SU-DHL-6 (cell line): ENCODE results near the gene PTP4A1.

Experiments
- EZH2phosphoT487 ChIP-seq: fragments of 200-600 bp; sonication (generic), shearing (Covaris generic); conservative IDR thresholded peaks from 2 replicates; pipeline ENCODE4 v1.6.1; 2018; ENCODE audit warnings: mild to moderate bottlenecking, antibody characterized with exemption, low read length, moderate library complexity, mixed read lengths
- TF ChIP-seq, protein P1 (sequence below): fragments of 200-600 bp; sonication (generic); IDR thresholded peaks from one replicate; pipeline ENCODE4 v1.5.1; 2017; ENCODE audit warnings: antibody characterized with exemption, mild to moderate bottlenecking, low read length, moderate library complexity; ENCODE audit not compliant: insufficient read depth, poor library complexity, severe bottlenecking

DNA sequence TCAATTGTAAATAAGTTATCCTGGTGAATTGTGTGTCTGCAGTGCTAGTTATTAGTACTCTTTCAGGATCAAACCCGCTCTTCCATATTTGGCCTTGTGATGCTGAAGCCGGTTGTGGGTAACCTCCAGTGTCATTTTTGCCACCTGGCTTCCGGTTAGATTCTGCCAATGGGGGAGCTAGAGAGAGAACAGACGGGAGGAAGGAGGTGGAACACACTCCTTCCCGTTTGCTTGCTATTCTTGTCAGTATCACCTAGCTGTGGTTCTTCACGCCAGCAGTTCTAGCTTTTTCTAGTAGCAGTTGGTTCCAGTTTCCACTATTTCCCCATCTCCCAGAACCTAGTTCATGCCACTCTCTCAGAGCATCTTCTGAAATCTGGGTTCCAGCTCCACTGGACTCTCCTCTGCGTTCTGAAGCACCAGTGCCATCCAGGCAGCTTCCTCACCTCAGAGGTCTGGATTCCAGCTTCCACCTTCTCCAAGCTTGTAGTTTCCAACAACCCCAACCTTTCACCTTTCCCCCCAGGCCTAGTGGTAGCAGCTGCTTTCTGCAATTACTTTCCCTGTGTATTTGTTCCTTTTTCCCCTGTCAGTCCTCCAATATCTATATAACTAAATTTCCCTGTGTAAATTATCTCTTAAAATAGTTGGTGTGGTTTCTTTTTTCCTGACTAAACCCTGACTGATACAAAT, 46.9 kb upstream of the PTP4A1 start:
- TF ChIP-seq, protein P1, sequence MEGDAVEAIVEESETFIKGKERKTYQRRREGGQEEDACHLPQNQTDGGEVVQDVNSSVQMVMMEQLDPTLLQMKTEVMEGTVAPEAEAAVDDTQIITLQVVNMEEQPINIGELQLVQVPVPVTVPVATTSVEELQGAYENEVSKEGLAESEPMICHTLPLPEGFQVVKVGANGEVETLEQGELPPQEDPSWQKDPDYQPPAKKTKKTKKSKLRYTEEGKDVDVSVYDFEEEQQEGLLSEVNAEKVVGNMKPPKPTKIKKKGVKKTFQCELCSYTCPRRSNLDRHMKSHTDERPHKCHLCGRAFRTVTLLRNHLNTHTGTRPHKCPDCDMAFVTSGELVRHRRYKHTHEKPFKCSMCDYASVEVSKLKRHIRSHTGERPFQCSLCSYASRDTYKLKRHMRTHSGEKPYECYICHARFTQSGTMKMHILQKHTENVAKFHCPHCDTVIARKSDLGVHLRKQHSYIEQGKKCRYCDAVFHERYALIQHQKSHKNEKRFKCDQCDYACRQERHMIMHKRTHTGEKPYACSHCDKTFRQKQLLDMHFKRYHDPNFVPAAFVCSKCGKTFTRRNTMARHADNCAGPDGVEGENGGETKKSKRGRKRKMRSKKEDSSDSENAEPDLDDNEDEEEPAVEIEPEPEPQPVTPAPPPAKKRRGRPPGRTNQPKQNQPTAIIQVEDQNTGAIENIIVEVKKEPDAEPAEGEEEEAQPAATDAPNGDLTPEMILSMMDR = no peak
- no peak for TF ChIP-seq EZH2phosphoT487
